OCI-M1 (cell line): ENCODE data around the gene FRZB.
"Not testable (repeated sequence)": the region's sequence is repeated elsewhere in the genome, so short reads cannot be mapped to it uniquely, and the experiment has no call there.

ENCODE experiments used
- DNase-seq: peaks from one replicate; lab custom pipeline; 2025; lab: John Stamatoyannopoulos, UW

FRZB gene

GRCh38 chr2:182866461-182867406, at the start of gene FRZB:
TSS of gene FRZB (minus strand) at chr2:182866637. CDS start at chr2:182866552, 85 bp downstream.
- no peak for DNase-seq

GRCh38 chr2:182915369-182916326, 49.2 kb upstream of the FRZB start:
- DNase-seq, result no peak

- no peak for DNase-seq
Observed at GRCh38 chr2:182914852-182915251, 48.4 kb upstream of the FRZB start.

DNA sequence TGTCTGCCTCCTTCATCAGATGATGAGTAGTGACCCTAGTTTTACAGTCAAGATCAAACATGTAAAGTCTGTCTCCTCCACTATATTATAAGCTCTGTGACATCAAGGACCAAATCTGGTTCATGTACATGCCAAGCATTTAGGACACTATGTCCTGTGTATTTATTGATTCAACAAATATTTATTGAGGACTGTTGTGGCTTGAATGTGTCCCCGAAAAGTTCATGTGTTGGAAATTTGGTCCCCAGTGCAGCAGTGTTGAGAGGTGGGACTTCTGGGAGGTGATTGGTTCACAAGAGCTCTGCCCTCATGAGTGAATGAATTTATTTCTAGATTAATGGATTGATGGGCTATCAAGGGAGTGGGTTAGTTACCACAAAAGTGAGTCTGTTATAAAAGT, 46.6 kb upstream of the FRZB start:
- DNase-seq, result no peak

GRCh38 chr2:182912518-182912915, 46.1 kb upstream of the FRZB start:
- DNase-seq, result no peak

DNA sequence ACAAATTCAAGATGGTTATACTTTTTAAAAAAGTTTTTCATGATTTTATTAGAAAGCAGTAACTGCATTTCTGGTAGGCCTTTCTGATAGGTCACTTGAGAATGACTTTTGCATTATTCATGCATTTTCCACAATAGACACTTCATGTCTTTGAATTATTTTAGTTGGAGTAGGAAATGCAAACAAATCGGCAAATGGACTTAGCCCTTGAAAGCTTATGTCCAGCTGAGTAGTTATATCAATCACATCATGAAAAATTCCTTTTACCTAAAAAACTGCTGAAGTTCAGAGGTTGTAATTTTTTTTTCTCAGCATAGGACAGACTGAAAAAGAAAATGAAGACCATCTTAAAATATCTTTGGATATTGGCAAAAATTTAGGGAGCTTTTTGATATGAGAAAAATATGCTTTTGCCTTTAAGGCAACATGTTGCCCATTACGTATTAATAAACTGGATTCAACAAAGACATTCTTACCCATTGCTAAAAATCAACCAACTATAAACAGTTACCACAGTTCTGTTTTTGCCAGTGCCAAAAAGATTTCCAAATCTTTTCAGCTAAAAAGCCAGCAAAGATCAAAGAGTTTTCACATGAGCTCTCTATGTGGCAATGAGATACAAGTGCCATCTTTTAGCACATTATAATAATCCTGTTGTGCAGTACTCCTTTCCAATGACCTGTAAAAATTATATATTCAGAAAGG, 45.5 kb upstream of the FRZB start:
- DNase-seq, result no peak

DNA sequence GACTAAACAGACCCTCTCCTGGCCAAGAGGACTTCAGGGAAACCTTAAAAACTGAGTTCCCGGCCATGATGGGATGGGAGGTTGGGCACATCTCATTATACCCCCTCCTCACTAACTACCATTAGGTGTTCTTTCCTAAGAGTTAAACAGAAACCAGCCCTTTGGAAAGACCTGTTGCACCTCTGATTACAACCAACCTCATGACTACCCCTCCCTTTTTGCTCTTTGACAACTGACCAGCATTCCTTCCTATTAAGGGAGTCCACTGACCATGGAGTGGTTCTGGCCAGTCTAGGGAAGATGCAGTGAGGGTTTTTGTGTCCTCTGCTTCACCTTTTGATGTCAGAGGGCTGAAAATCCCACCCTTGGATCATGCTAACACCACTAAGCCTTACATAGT, 44.5 kb upstream of the FRZB start:
- no peak for DNase-seq

DNA sequence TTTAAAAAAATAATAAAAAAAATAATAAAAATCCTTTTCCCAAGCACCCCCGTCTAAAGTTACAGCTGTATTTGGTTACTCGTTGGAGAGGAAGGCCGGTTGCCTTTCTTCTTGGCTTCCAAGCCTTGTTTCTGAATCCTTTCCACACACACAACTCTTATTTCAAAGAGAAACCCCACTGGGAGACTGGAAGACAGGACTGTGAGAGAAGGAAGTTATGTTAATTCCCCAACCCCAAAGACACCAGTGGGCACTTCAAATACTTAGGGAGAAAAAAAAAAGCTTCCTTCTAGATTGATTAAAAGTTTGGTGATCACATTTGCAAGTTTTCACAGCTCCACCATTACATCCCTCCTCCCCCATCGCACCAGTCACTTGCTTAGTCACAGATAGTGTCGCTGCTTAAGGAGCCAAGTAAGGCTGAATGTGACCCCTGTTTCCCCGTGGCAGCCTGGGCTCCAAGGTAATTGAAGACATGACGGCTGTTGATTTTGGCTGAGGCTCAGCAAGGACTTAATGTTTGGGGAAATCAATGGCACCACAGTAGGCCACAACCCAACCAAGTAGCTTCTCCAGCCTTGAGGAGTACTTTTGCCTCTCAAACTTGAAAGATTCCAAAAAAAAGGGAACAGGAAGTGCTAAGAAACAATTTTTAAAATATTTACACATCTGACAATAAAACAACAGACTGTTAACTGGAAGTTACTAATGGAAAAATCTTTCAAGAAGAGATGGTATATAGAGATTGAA, 40.8 kb upstream of the FRZB start:
- no peak for DNase-seq

DNA sequence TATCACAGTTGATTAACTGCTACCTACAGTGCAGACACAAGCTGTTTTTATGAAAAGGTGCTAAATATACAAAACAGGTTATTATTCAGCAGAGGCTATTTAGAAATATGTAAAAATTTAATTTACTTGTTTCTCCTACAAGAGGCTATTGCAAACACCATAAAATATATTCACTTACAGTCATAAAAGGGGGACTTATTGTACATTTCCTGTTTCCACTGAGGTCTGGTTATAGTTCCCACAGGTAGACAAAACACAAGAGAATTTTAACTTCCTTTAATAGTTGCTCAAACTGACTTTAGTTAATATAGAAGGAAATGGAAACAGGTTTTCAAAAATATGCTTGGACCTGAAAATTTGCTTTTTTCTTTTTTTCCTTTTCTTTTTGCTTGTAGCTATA, 40.0 kb upstream of the FRZB start:
- no peak for DNase-seq

GRCh38 chr2:182904844-182905243, 38.4 kb upstream of the FRZB start:
- DNase-seq, result no peak

DNA sequence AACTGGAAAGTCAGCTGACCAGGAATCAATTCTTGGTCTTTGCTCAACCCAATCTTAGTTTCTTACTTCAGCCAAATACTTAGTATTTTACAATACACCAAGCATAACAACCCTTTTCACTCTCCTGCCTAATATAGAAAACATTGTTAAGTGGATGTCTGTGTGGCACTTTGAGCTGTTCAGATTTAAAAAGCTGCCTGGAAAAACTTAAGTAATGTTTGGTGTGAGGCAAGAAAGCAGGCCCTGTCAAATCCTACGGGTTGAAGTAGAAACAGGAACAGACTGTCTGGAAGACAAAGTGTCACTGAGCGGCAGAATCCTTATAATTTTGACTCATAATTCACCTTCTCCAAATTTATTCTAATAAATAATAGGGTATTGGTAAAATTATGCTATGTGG, 37.1 kb upstream of the FRZB start:
- no peak for DNase-seq

- DNase-seq, result no peak
Observed at GRCh38 chr2:182901748-182902147, 35.3 kb upstream of the FRZB start.

GRCh38 chr2:182898718-182899117, 32.3 kb upstream of the FRZB start:
- no peak for DNase-seq

DNA sequence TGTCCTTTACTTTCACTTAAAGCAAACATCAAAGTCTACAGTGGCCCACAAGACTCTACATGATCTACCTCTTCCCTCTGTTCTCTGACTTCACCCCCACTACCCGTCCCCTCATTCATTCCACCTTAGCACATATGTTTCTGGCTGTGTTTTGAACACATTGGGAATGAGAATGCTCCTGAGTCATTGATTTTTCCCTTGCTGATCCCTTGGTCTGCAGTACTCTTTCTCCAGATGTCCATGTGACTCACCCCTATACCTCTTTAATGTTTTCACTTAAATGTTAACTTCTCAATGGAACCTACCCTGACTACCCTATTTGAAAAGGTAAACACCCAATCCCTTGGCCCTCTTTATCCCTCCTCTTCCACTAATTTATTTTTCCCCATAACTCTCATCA, 30.7 kb upstream of the FRZB start:
- DNase-seq, result no peak

DNA sequence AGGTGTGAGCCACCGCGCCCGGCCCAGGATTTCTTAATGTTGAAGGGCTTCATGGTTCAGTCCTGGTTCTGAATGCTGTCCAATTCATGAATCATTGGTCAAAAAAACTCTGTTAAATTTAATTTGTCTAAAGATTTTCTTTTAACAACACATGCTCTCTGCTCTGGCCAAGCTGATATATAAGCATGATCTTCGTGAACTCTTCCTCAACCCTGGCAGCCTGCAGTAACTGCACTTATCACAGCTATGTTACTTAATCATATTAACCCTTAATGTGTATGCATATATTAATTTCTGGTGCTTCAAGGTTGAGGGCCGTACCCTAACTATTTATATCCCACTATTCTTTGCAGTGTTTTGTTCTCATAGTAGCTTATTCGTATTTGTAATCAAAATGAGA, 29.4 kb upstream of the FRZB start:
- no peak for DNase-seq

GRCh38 chr2:182895169-182895568, 28.7 kb upstream of the FRZB start:
- no peak for DNase-seq

- DNase-seq, result no peak
Observed at GRCh38 chr2:182894174-182894573, 27.7 kb upstream of the FRZB start.

DNA sequence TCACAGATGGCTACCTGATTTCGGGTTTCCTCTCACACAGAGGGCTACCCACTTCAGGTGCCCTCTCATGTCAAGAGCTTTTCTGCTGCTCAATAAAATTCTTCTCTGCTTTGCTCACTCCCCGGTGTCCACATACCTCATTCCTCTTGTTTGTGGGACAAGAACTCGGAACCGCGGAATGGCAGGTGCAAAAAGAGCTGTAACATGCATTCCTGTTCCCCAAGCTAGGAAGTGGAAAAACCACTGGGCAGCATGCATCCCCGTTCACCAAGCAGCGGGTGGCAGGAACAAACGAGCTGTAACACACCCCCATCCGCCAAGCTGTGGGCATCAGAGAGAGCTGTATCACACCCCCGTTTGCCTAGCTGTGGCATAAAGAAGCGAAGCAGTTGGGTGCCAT, 27.2 kb upstream of the FRZB start:
- no peak for DNase-seq

DNA sequence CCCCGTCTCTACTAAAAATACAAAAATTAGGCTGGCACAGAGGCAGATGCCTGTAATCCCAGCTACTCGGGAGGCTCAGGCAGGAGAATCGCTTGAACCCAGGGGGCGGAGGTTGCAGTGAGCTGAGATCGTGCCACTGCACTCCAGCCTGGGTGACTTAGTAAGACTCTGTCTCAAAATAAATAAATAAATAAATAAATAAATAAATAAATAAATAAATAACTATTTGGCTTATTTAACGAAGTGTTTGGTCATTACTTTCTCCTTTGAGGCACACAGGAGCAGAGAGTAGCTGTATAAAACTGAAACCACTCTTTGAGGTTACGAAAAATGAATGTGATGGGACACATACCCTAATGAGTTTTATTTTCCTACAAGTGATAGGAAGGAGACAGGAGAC, 26.6 kb upstream of the FRZB start:
- DNase-seq, result not testable (repeated sequence)

- peak; percentile 23 for DNase-seq
Observed at GRCh38 chr2:182891611-182892010, 25.2 kb upstream of the FRZB start.

DNA sequence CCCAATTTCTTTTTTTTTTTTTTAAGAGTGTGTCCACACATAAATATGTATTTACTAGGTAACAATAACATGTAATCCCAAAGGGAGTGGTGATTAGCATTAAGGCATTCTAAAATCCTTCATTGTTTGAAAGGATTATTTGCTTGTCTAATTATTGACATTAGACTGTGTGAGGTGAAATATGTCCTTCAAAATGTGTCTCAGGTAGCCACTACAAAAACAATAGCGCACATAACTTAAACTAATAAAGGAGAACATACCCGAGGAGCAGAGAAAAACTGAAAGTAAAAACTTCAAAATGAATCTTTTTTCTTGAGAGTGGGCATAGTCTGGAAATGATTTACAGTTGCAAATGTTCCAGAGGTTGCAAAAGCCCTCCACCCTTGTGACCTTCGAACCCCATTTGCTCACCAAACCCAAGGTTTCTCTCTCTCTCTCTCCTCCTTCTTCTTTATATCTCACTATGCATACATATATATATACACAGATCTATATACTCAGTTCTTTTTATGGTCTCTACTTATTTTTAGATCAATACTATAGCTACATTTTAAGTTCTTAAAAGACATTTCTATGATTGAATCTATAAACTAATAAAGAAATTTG, 24.4 kb upstream of the FRZB start:
- peak; percentile 23 for DNase-seq
